Mesodermal cell (in vitro differentiated cells): ENCODE results near the gene ADA.

Experiments
- H3K27ac ChIP-seq: 2 replicates; pipeline ENCODE4 v1.7.0; 2013; ENCODE audit warnings: mild to moderate bottlenecking, low read depth, low read length, moderate library complexity; ENCODE audit not compliant: severe bottlenecking
- H3K36me3 ChIP-seq: 2 replicates; pipeline ENCODE4 v1.7.1; 2013; ENCODE audit warnings: mild to moderate bottlenecking, low read length, moderate library complexity; ENCODE audit not compliant: control insufficient read depth, insufficient read depth
- H3K4me1 ChIP-seq: one replicate; pipeline ENCODE4 v1.7.1; 2013; ENCODE audit warnings: mild to moderate bottlenecking, low read length; ENCODE audit not compliant: insufficient read depth, control insufficient read depth, poor library complexity, severe bottlenecking
- H3K4me3 ChIP-seq: 2 replicates; pipeline ENCODE4 v1.7.0; 2013; ENCODE audit warnings: low read length, control low read depth, mild to moderate bottlenecking; ENCODE audit not compliant: insufficient read depth, poor library complexity, severe bottlenecking; ENCODE audit errors: extremely low read depth
- H3K9me3 ChIP-seq: 2 replicates; pipeline ENCODE4 v1.7.1; 2013; ENCODE audit warnings: mild to moderate bottlenecking, low read length, moderate library complexity; ENCODE audit not compliant: control insufficient read depth
- WGBS, 2 experiments: methylation state at CpG; one replicate each; pipeline ENCODE4 v1.1.5; 2013; ENCODE audit warnings: missing lambda C conversion rate in 2 of 2; ENCODE audit not compliant: insufficient coverage in 2 of 2; 5-methylcytosine and 5-hydroxymethylcytosine counted together

The ADA gene

DNA sequence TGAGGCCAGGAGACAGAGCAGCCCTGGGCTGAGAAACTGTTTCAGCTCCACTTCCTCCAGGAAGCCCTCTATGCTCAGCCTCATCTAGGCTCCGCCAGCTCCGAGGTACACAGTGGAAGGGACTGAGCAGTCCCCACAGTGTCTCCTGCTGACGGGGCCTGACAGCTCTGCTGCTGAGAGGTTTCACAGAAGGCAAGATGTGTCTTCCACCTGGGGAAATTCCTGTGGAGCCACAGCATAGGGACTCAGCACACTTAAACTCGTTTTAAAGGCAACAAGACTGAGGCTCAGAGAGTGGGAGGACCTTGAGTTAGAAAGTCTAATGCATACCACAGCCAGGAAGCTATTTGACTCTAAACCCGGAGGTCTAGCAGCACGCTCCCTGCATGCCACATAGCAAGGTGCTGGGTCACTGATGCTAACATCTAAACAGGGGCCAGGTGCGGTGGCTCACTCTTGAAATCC is 6.8 kb downstream of the ADA start:
- Histone ChIP-seq H3K4me1 (peaks cover 53% of the 10 kb centered on the region), H3K9me3 (no peaks in the 10 kb centered on the region), H3K4me3 (no peak overlapping the region), H3K27ac (peak overlapping the region; percentile 97), H3K36me3 (peaks cover 13% of the 10 kb centered on the region)
- 85% methylated on average over 6 to 7 of the region's 7 CpGs for WGBS, 2 experiments

GRCh38 chr20:44644230-44644617 is 7.3 kb downstream of the ADA start:
- 85 to 88% methylated on average over 8 of the region's 8 CpGs for WGBS, 2 experiments
- H3K9me3 ChIP-seq = no peaks in the 10 kb centered on the region
- H3K27ac ChIP-seq = peak overlapping the region; percentile 97
- peaks cover 13% of the 10 kb centered on the region for H3K36me3 ChIP-seq
- peaks cover 53% of the 10 kb centered on the region for H3K4me1 ChIP-seq
- no peak overlapping the region for H3K4me3 ChIP-seq

DNA sequence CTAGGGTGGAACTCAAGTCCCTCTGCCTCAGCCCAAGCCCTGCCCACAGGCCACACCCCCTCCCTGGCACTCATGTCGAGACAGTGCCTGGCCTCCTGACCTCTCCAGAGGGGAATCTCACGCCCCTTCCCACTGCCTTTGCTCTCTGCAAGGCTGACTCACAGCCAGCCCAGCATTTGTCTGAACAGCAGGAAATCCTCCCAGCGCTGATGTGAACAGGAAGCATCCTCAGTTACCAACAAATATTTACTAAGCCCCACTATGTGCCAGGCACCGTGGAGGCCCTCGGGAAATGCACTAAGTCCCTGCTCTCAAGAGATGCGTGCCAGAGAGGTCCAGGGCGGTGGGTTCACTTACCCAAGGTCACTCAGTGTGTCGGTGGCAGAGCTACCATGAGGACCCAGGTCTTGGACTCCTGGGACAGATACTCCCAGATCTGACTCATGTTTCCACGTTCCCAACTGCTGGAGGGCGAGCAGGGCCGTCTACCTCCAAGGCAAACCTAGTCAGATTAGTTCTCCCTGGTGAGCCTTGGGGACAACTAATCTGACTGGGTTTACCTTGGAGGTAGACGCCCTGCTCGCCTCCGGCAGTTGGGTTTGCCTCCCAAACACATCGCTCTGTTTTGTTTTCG is 7.8 kb downstream of the ADA start:
- H3K4me1 ChIP-seq = peaks cover 50% of the 10 kb centered on the region
- WGBS, 2 experiments = 37 to 47% methylated on average over 15 to 16 of the region's 16 CpGs

GRCh38 chr20:44643154-44643519 is 8.4 kb downstream of the ADA start:
- peaks cover 46% of the 10 kb centered on the region for H3K4me1 ChIP-seq
- WGBS, 2 experiments = no CpG with 5 or more reads among the region's 1 CpG
- peaks cover 10% of the 10 kb centered on the region for H3K36me3 ChIP-seq
- H3K9me3 ChIP-seq = no peaks in the 10 kb centered on the region
- H3K27ac ChIP-seq = peak overlapping the region; percentile 97
- no peak overlapping the region for H3K4me3 ChIP-seq

More for the DNA sequence above, 7.8 kb downstream of the ADA start:
- Histone ChIP-seq H3K36me3 (peaks cover 13% of the 10 kb centered on the region), H3K9me3 (no peaks in the 10 kb centered on the region), H3K4me3 (no peak overlapping the region), H3K27ac (peak overlapping the region; percentile 97)

DNA sequence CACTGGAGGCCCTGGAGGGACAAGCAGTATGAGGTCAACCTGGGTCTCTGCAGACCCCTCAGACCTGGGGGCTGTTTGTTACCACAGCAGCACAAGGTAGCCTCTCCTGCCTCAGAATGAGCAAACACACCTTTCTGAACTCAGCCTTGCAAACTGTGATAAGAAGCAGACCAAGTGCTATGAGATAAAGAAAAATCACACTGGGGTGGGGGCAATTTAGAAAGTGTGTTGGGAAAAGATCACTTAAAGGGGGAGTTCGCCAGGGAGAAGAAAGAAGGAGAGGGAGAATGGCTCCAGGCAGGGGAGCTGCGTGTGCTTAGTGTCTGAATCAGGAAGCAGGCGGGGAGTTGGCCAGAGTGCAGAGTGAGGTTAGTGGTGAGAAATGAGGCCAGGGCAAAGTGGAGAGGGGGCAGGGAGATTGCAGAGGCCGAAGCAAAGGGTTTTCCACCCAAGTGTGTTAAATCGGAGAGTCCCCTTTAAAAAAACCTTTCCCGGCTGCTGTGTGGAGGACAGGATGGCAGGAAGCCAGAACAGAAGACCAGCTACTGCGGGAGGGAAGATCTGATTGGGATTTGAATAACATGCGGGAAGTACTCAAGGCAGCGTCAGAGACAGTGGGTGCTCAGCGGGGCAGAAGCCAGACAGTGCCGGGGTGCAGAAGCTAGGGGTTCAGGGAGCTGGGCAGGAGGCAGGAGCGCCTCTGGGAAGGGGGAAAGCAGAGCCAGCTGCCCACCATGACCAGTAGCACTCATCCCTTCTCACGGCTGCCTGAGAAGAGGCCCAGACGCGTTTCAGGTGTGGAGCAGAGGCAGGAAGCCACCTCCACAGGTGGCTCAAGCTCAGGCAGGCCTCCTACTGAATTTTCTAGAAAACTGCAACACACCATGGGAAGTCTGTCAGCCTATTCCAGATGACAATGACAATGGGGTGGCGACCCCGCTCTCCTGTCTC is 9.0 kb downstream of the ADA start:
- peak overlapping the region; percentile 97 for H3K27ac ChIP-seq

GRCh38 chr20:44641325-44641724 is 10.2 kb downstream of the ADA start:
- 83 to 91% methylated on average over 2 to 4 of the region's 5 CpGs for WGBS, 2 experiments
- no peak overlapping the region for H3K27ac ChIP-seq
- peaks cover 39% of the 10 kb centered on the region for H3K4me1 ChIP-seq
- no peaks in the 10 kb centered on the region for H3K9me3 ChIP-seq
- H3K4me3 ChIP-seq = no peak overlapping the region
- peaks cover 16% of the 10 kb centered on the region for H3K36me3 ChIP-seq

More for the DNA sequence above, 9.0 kb downstream of the ADA start:
- H3K9me3 ChIP-seq = no peaks in the 10 kb centered on the region
- 21 to 22% methylated on average over 15 to 16 of the region's 17 CpGs for WGBS, 2 experiments
- H3K4me1 ChIP-seq = peaks cover 44% of the 10 kb centered on the region
- peak overlapping the region; percentile 12 for H3K4me3 ChIP-seq
- H3K36me3 ChIP-seq = peaks cover 15% of the 10 kb centered on the region

GRCh38 chr20:44640522-44640921 is 11.0 kb downstream of the ADA start:
- Histone ChIP-seq H3K4me1 (peaks cover 31% of the 10 kb centered on the region), H3K36me3 (peaks cover 22% of the 10 kb centered on the region), H3K9me3 (no peaks in the 10 kb centered on the region), H3K27ac (no peak overlapping the region), H3K4me3 (no peak overlapping the region)
- 75 to 100% methylated on average over 1 of the region's 2 CpGs for WGBS, 2 experiments

DNA sequence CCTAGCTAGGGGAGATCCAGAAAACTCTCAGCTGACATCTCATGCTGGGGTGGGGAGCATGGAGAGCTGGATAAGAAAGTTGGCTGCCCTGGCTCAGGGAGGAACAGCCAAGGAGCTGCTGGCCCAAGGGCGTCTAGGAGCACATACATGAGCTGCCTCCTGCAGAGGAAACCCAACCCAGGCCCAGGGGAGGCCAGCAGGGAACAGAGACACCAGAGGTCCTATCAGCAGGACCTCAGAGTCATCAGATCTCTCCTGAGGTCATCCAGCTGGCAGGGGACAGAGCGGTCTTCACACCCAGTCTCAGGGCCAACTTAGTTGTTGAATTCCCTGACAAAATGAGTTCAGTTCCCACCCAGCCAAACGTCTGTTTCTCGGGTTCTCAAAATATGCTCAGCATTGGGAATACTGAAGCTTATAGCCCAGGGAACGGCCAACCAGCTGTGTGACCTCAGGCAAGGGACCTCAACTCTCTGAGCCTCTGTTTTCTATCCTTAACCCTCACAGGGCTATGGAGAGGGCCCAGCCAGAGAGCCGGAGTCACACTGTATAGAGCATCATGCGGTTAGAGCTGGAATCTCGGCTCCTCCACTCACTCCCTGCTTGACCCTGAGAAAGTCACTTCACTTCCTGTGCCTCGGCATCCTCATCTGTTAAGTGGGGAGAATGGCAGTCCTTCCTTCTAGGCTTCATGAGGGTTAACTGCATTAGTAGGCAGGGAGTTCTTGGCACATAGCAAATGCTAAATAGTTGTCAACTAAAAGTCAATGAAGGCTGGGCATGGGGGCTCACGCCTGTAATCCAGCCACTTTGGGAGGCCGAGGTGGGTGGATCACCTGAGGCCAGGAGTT is 13.8 kb downstream of the ADA start:
- Histone ChIP-seq H3K4me1 (peaks cover 8% of the 10 kb centered on the region), H3K4me3 (no peak overlapping the region), H3K27ac (no peak overlapping the region), H3K36me3 (peaks cover 48% of the 10 kb centered on the region), H3K9me3 (no peaks in the 10 kb centered on the region)
- WGBS, 2 experiments = 85 to 95% methylated on average over 10 to 11 of the region's 11 CpGs

DNA sequence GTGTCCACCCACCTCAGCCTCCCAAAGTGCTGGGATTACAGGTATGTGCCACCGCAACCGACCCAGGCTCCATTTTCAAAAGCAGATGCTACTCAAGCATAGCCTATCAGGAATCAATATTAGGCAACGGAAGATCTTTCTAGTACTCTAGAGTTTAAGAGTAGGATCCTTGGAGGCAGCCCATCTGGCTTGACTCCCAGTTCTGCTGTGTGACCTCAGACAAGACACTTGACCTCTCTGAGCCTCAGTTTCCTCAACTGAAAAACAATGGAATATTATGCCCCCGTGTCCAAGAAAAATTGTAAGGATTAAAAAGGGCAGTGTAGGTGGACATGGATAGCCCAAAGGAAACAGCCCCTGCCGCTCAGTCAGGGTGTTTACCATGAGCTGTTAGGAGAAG is 14.5 kb downstream of the ADA start:
- Histone ChIP-seq H3K4me1 (peaks cover 3% of the 10 kb centered on the region), H3K4me3 (no peak overlapping the region), H3K36me3 (peaks cover 48% of the 10 kb centered on the region), H3K27ac (no peak overlapping the region), H3K9me3 (no peaks in the 10 kb centered on the region)
- WGBS, 2 experiments = 83 to 91% methylated on average over 4 to 5 of the region's 5 CpGs

DNA sequence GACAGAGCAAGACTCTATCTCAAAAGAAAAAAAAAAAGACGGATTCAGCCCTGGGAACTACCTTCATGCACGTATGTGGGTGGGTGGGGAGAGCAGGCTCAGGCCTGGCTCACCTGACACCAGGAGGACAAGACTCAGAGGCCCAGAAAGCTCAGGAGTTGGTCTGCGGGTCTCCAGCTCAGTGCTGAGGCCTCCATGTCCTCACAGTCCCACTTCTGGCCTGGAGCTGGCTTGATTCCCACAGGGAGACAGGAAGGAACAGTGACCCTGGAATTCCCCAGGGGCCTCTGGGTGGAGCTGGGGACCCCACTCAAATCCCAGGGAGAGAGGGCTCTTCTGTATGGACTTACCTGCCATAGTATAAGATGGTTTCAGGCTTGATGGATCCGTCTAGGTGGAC is 15.6 kb downstream of the ADA start:
- Histone ChIP-seq H3K27ac (no peak overlapping the region), H3K4me1 (no peaks in the 10 kb centered on the region), H3K4me3 (no peak overlapping the region), H3K36me3 (peaks cover 44% of the 10 kb centered on the region), H3K9me3 (no peaks in the 10 kb centered on the region)
- 88 to 92% methylated on average over 4 of the region's 4 CpGs for WGBS, 2 experiments
